Activated naive CD8-positive, alpha-beta T cell treated with anti-CD3 and anti-CD28 coated beads, Interleukin-2, amount 10 ng/mL, durations not matched to agents 7 days and 5 days (primary cell): ENCODE measurements around the gene STARD13. TPM values are rescaled to one million over a fixed set of nuclear protein-coding genes. Genes with fewer than 3 reads are reported as not detected.
"Not testable (repeated sequence)": the region's sequence is repeated elsewhere in the genome, so short reads cannot be mapped to it uniquely, and the experiment has no call there.

Experiments
- ATAC-seq: fragments of 150-1000 bp; cut with Tn5 transposase; one replicate; pipeline ENCODE4 v1.10.0; 2021; ENCODE audit warnings: low read depth, moderate library complexity
- POLR2A ChIA-PET: fragments of 350-600 bp; sonication (Branson Sonifier 250); formaldehyde crosslinking; loops from one replicate; lab custom pipeline; 2021; ENCODE audit warnings: antibody characterized with exemption; lab: Charles Lee
- DNase-seq: peaks from one replicate; pipeline ENCODE4 v3.0.0; 2021
- H3K27ac Mint-ChIP-seq: one replicate; pipeline ENCODE4 v1.8.0; 2022; ENCODE audit warnings: mild to moderate bottlenecking, mixed read lengths
- H3K27me3 Mint-ChIP-seq: one replicate; pipeline ENCODE4 v1.8.0; 2022; ENCODE audit warnings: mild to moderate bottlenecking, moderate library complexity, mixed read lengths
- H3K36me3 Mint-ChIP-seq: one replicate; pipeline ENCODE4 v1.8.0; 2021; ENCODE audit warnings: mild to moderate bottlenecking, mixed read lengths
- H3K4me1 Mint-ChIP-seq: one replicate; pipeline ENCODE4 v1.8.0; 2021; ENCODE audit warnings: mixed read lengths
- H3K4me3 Mint-ChIP-seq: one replicate; pipeline ENCODE4 v1.8.0; 2022; ENCODE audit warnings: mild to moderate bottlenecking, moderate library complexity, mixed read lengths
- H3K9me3 Mint-ChIP-seq: one replicate; pipeline ENCODE4 v1.8.0; 2021; ENCODE audit warnings: mixed read lengths
- total RNA-seq, 2 experiments: library from RNA; stranded (reverse); gene quantifications; one replicate each; pipeline ENCODE4 v1.2.3, GENCODE V29; 2021

Gene STARD13
- total RNA-seq, 2 experiments from 2014 or later = 0.17 to 0.33 TPM

DNA sequence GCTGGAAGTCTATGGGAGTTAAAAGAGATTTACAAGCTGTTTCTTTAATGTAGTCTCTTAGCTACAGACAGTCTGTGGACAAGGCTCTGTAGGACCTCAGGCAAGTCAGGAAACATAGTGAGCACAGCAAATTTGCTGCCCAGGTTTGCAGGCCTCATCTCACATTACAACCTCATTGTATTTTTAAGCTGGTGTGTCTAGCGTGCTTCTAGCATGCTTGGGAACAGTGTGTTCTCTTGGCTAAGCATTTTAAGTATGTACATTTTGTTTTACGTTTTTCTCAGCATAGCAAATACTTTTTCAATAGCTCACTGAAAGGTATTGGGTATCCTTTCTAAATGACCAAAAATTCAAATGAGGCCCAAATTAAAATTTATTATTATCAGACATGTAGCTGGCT, 113.2 kb downstream of the STARD13 start:
- no peaks in the 10 kb centered on the region for H3K9me3 Mint-ChIP-seq
- no peak overlapping the region for H3K4me3 Mint-ChIP-seq
- no peak overlapping the region for H3K27ac Mint-ChIP-seq
- no peak for ATAC-seq
- peaks cover 32% of the 10 kb centered on the region for H3K27me3 Mint-ChIP-seq
- no peaks in the 10 kb centered on the region for H3K4me1 Mint-ChIP-seq
- no peak for DNase-seq
- POLR2A ChIA-PET = no interaction called here
- H3K36me3 Mint-ChIP-seq = no peaks in the 10 kb centered on the region

- Mint-ChIP-seq H3K27ac (no peak overlapping the region), H3K36me3 (no peaks in the 10 kb centered on the region), H3K9me3 (no peaks in the 10 kb centered on the region), H3K27me3 (peaks cover 21% of the 10 kb centered on the region), H3K4me3 (no peak overlapping the region), H3K4me1 (no peaks in the 10 kb centered on the region)
- DNase-seq (no peak), ATAC-seq (no peak)
- POLR2A ChIA-PET = no interaction called here
Observed at GRCh38 chr13:33169273-33169980, 116.1 kb downstream of the STARD13 start.

- DNase-seq = no peak
- Mint-ChIP-seq H3K27ac (no peak overlapping the region), H3K36me3 (no peaks in the 10 kb centered on the region), H3K9me3 (no peaks in the 10 kb centered on the region), H3K4me1 (no peaks in the 10 kb centered on the region), H3K27me3 (peaks cover 21% of the 10 kb centered on the region), H3K4me3 (no peak overlapping the region)
- no peak for ATAC-seq
- POLR2A ChIA-PET = no interaction called here
Observed at GRCh38 chr13:33168321-33168960, 117.1 kb downstream of the STARD13 start.

- Mint-ChIP-seq H3K9me3 (peaks cover 4% of the 10 kb centered on the region), H3K27ac (no peak overlapping the region), H3K27me3 (peaks cover 19% of the 10 kb centered on the region), H3K36me3 (no peaks in the 10 kb centered on the region), H3K4me1 (no peaks in the 10 kb centered on the region), H3K4me3 (no peak overlapping the region)
- ATAC-seq (no peak), DNase-seq (no peak)
- POLR2A ChIA-PET = no interaction called here
Observed at GRCh38 chr13:33167491-33167890, 118.1 kb downstream of the STARD13 start.

DNA sequence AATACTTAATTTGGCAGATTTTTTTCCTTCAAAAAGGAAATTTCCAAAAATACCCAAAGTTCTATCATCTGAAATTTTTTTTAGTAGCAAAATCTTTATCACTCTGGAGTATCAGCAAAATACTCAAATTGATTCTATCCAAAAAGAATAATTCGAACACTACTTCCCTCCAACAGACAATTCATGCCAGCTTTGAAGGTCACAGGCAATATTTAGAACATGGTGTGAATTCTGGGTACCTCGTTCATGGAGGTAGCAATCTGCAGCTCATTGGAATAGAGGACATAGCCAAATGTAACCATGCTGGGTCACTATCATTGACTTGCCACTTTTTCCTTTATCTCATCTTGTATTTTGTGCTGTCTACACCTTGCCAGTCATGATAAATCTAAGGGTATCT, 119.8 kb downstream of the STARD13 start:
- DNase-seq (no peak), ATAC-seq (no peak)
- Mint-ChIP-seq H3K27me3 (peaks cover 11% of the 10 kb centered on the region), H3K9me3 (peaks cover 5% of the 10 kb centered on the region), H3K4me1 (no peaks in the 10 kb centered on the region), H3K36me3 (no peaks in the 10 kb centered on the region), H3K4me3 (no peak overlapping the region), H3K27ac (no peak overlapping the region)
- POLR2A ChIA-PET = no interaction called here

DNA sequence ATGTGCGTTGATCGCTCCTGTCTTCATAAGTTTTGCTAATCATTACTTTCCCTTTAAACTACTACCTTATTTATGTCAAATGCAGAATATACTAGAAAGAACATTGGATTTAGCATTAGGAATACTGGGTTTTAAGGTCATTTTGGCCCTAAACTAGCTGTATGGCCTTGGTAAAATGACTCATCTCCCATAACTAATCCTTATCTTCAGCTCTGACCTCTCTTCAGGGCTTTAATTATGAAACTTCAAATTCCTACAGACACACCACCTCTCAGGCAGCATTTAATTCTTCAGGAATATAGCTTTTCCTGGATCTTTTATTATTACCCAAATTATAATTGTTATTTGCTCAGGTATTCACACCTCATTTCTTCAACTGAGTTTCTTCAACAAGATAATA, 121.2 kb downstream of the STARD13 start:
- Mint-ChIP-seq H3K36me3 (no peaks in the 10 kb centered on the region), H3K9me3 (peaks cover 5% of the 10 kb centered on the region), H3K4me1 (no peaks in the 10 kb centered on the region), H3K4me3 (no peak overlapping the region), H3K27me3 (peaks cover 6% of the 10 kb centered on the region), H3K27ac (no peak overlapping the region)
- DNase-seq = no peak
- POLR2A ChIA-PET = no interaction called here
- no peak for ATAC-seq

DNA sequence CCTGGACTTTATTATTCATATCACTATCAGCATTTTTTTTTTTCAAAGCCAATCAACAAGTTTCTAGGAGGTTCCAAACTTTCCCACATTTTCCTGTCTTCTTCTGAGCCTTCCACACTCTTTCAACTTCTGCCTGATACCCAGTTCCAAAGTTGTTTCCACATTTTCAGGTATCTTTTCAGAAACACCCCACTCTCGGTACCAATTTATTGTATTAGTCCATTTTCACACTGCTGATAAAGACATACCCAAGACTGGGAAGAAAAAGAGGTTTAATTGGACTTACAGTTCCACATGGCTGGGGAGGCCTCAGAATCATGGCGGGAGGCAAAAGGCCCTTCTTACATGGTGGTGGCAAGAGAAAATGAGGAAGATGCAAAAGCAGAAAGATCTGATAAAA, 122.8 kb downstream of the STARD13 start:
- H3K4me1 Mint-ChIP-seq, H3K27ac Mint-ChIP-seq, H3K9me3 Mint-ChIP-seq, H3K4me3 Mint-ChIP-seq, DNase-seq, H3K36me3 Mint-ChIP-seq, POLR2A ChIA-PET, H3K27me3 Mint-ChIP-seq, ATAC-seq: not testable (repeated sequence)

DNA sequence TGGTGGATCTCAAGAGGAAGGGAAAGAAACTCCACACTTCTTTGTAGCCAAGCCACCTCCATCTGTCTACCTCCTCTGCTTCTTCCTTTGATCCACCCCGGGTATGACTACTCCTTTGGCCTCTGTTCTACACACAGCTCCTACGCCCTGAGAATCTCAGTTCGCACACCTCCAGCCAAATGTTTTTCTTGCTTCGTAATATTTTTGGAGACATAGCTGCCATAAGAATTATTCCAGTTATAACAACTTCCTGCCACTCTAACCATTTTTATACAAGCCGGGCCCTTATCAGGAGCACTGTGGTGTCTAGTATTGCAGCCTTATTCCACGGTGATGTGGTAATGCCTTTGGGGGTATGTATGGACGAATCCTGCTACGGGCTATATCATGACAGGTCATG, 126.7 kb downstream of the STARD13 start:
- Mint-ChIP-seq H3K36me3 (no peaks in the 10 kb centered on the region), H3K27ac (no peak overlapping the region), H3K4me3 (no peak overlapping the region), H3K27me3 (peaks cover 3% of the 10 kb centered on the region), H3K4me1 (no peaks in the 10 kb centered on the region), H3K9me3 (peaks cover 5% of the 10 kb centered on the region)
- ATAC-seq (no peak), DNase-seq (no peak)
- POLR2A ChIA-PET = no interaction called here

GRCh38 chr13:33158271-33158670, 127.3 kb downstream of the STARD13 start:
- no peak overlapping the region for H3K27ac Mint-ChIP-seq
- H3K36me3 Mint-ChIP-seq = no peaks in the 10 kb centered on the region
- no peaks in the 10 kb centered on the region for H3K4me1 Mint-ChIP-seq
- POLR2A ChIA-PET = no interaction called here
- no peak overlapping the region for H3K4me3 Mint-ChIP-seq
- DNase-seq (no peak), ATAC-seq (no peak)
- peaks cover 3% of the 10 kb centered on the region for H3K27me3 Mint-ChIP-seq
- peaks cover 5% of the 10 kb centered on the region for H3K9me3 Mint-ChIP-seq

GRCh38 chr13:33154911-33155310, 130.6 kb downstream of the STARD13 start:
- no peak overlapping the region for H3K27ac Mint-ChIP-seq
- no peak for ATAC-seq
- DNase-seq = no peak
- no peak overlapping the region for H3K4me3 Mint-ChIP-seq
- H3K4me1 Mint-ChIP-seq = no peaks in the 10 kb centered on the region
- no peaks in the 10 kb centered on the region for H3K9me3 Mint-ChIP-seq
- no peaks in the 10 kb centered on the region for H3K36me3 Mint-ChIP-seq
- POLR2A ChIA-PET = no interaction called here
- peaks cover 6% of the 10 kb centered on the region for H3K27me3 Mint-ChIP-seq

DNA sequence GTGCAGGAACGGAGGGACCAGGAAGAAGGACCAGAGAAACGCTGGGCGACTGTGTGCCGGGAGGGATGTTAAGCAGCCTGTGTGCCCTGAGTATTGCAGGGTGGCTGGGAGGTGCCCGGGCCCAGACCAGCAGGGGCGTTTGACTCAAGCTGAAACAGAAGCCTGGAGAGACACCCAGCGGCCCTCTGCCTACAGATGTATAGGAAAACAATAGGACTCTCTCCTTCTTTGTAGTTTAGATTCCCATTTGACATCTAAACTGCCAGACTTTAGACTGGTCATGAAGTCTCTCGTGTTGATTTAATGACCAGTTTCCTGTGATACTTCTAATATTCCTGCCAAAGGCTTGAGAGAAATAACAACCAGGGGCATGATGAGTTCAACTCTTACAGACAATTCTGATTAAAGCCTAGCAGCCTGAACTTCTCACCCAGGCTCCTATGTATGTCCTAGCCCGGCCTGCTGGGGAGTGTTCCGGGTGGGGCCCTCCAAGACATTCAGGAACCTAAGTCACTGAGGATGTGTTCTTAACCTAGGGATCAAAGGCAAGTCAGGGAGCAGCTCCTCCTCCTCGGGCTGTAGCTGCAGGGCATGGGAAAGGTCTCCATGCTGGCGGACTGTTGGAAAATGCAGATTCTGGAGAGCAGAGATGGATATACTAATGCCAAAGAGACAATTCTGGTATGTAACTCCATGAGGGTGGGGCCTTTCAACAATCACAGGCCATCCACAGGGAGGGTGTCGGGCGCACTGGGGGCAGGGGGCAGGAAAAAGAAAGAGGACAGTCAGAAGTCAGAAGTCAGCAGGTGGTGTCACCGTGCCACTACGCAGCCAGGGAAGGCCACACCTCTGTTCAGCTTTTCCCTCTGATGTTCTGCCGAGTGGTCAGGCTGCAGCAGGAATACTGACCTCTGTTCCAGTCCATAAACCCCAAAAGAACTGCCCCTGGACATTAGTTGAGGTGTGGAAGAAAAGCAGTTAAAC, 131.8 kb downstream of the STARD13 start:
- H3K4me1 Mint-ChIP-seq = no peaks in the 10 kb centered on the region
- H3K27ac Mint-ChIP-seq = no peak overlapping the region
- DNase-seq = no peak
- H3K4me3 Mint-ChIP-seq = no peak overlapping the region
- POLR2A ChIA-PET = no interaction called here
- ATAC-seq = no peak
- H3K36me3 Mint-ChIP-seq = no peaks in the 10 kb centered on the region
- H3K27me3 Mint-ChIP-seq = peaks cover 6% of the 10 kb centered on the region
- H3K9me3 Mint-ChIP-seq = no peaks in the 10 kb centered on the region

- Mint-ChIP-seq H3K27ac (no peak overlapping the region), H3K27me3 (peaks cover 5% of the 10 kb centered on the region), H3K36me3 (no peaks in the 10 kb centered on the region), H3K4me1 (no peaks in the 10 kb centered on the region), H3K9me3 (no peaks in the 10 kb centered on the region), H3K4me3 (no peak overlapping the region)
- DNase-seq = no peak
- no peak for ATAC-seq
- POLR2A ChIA-PET = no interaction called here
Observed at GRCh38 chr13:33152389-33152788, 133.2 kb downstream of the STARD13 start.

- no peak for ATAC-seq
- peaks cover 3% of the 10 kb centered on the region for H3K27me3 Mint-ChIP-seq
- H3K9me3 Mint-ChIP-seq = no peaks in the 10 kb centered on the region
- no peak overlapping the region for H3K27ac Mint-ChIP-seq
- H3K4me1 Mint-ChIP-seq = no peaks in the 10 kb centered on the region
- DNase-seq = no peak
- POLR2A ChIA-PET = no interaction called here
- H3K36me3 Mint-ChIP-seq = no peaks in the 10 kb centered on the region
- H3K4me3 Mint-ChIP-seq = no peak overlapping the region
Observed at GRCh38 chr13:33150662-33151061, 134.9 kb downstream of the STARD13 start.
